SU-DHL-6 (cell line): ENCODE results near the gene TEAD3.

Experiments
- CTCF ChIP-seq: fragments of 200-600 bp; sonication (generic); IDR thresholded peaks from one replicate; pipeline ENCODE4 v1.5.1; 2017; ENCODE audit warnings: antibody characterized with exemption, mild to moderate bottlenecking, low read length, moderate library complexity; ENCODE audit not compliant: insufficient read depth, poor library complexity, severe bottlenecking
- EZH2phosphoT487 ChIP-seq: fragments of 200-600 bp; sonication (generic), shearing (Covaris generic); conservative IDR thresholded peaks from 2 replicates; pipeline ENCODE4 v1.6.1; 2018; ENCODE audit warnings: mild to moderate bottlenecking, antibody characterized with exemption, low read length, moderate library complexity, mixed read lengths

- TF ChIP-seq CTCF, result no peak
- TF ChIP-seq EZH2phosphoT487, result no peak
Observed at GRCh38 chr6:35441205-35441604, 55.7 kb downstream of the TEAD3 start.
